22Rv1 (cell line): Measurements from ENCODE around the gene NEUROG3.

Experiments
- CTCF ChIP-seq: fragments of 450-650 bp; IDR thresholded peaks from 2 replicates; pipeline ENCODE4 v1.5.1; 2017; ENCODE audit warnings: mild to moderate bottlenecking
- ZFX ChIP-seq: fragments of 450-650 bp; IDR thresholded peaks from 2 replicates; pipeline ENCODE4 v1.6.1; 2017; ENCODE audit warnings: antibody characterized with exemption, borderline replicate concordance

DNA sequence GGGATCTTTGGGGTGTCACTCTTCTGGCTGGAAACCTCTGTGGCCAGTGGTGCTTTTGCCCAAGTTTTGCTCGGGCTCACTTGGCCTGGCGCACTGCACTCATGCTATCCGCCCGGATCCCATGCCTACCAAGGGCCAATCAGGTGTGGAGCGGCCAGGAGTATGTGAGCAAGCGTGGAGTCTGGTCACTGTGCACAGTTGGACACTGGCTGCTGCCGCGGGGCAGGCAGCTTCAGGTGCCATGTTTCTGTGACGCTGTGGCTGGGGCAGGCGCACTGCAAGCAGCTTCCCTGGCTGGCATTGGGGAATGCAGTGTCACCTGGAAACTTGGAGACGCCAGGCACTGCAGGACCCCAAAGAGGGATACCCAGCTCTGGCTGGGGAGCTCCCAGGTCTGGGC lies 45.3 kb downstream of the NEUROG3 start:
- TF ChIP-seq CTCF = no peak
- TF ChIP-seq ZFX = no peak
